Measurements from ENCODE around the gene PNCK.

Gene PNCK

GRCh38 chrX:153688911-153689590 lies 15.4 kb upstream of the PNCK start:
- no peak for DNase-seq (ENCODE audit: extremely low spot score)
- ChIA-PET POLR2A (no interaction called here), CTCF (no interaction called here)
- TF ChIP-seq ZNF384 (IDR thresholded peaks at IDR 0.05) (no peak), TARDBP (IDR thresholded peaks at IDR 0.05) (no peak), FOXM1 (IDR thresholded peaks at IDR 0.05; ENCODE audit: borderline replicate concordance) (no peak), FOXK2 (IDR thresholded peaks at IDR 0.05) (no peak), LEF1 (IDR thresholded peaks at IDR 0.05; ENCODE audit: borderline replicate concordance) (no peak), HDGF (IDR thresholded peaks at IDR 0.05; ENCODE audit: borderline replicate concordance) (no peak), CTBP1 (IDR thresholded peaks at IDR 0.05; ENCODE audit: borderline replicate concordance) (no peak), BHLHE40 (IDR thresholded peaks at IDR 0.05; ENCODE audit: borderline replicate concordance) (no peak), SUZ12 (IDR thresholded peaks at IDR 0.05) (no peak), ELF4 (IDR thresholded peaks at IDR 0.05) (no peak), ARNT (IDR thresholded peaks at IDR 0.05) (no peak), L3MBTL2 (conservative IDR thresholded peaks at IDR 0.05) (no peak), FOXA1 (IDR thresholded peaks at IDR 0.05) (no peak)

DNA sequence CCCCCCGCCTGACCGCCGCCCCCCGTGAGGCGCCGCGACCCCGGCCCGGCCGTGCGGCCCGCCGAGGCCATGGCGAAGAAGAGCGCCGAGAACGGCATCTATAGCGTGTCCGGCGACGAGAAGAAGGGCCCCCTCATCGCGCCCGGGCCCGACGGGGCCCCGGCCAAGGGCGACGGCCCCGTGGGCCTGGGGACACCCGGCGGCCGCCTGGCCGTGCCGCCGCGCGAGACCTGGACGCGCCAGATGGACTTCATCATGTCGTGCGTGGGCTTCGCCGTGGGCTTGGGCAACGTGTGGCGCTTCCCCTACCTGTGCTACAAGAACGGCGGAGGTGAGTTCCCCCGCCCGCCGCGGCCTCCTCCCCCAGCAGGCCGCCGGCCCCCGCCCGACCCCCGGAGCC lies 14.9 kb upstream of the PNCK start:
- no peak for TF ChIP-seq FOXK2 (IDR thresholded peaks at IDR 0.05)
- no peak for TF ChIP-seq ARNT (IDR thresholded peaks at IDR 0.05)
- TF ChIP-seq FOXA1 (IDR thresholded peaks at IDR 0.05) = no peak
- TF ChIP-seq SP1 (IDR thresholded peaks at IDR 0.05) = no peak
- TF ChIP-seq, protein P1, sequence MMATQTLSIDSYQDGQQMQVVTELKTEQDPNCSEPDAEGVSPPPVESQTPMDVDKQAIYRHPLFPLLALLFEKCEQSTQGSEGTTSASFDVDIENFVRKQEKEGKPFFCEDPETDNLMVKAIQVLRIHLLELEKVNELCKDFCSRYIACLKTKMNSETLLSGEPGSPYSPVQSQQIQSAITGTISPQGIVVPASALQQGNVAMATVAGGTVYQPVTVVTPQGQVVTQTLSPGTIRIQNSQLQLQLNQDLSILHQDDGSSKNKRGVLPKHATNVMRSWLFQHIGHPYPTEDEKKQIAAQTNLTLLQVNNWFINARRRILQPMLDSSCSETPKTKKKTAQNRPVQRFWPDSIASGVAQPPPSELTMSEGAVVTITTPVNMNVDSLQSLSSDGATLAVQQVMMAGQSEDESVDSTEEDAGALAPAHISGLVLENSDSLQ (IDR thresholded peaks at IDR 0.05) = no peak
- POLR2A ChIA-PET = no interaction called here
- CTCF ChIA-PET = no interaction called here
- no peak for DNase-seq (ENCODE audit: extremely low spot score)

GRCh38 chrX:153688071-153688470 lies 14.5 kb upstream of the PNCK start:
- CTCF ChIA-PET = interaction anchor here (0.7 to 1.7 kb wide), 5 partner anchors 11 to 83 kb away, joined by 3 to 7 read pairs (median 4); no protein-coding TSS in a partner anchor
- TF ChIP-seq NFRKB (IDR thresholded peaks at IDR 0.05) (no peak), HDGF (IDR thresholded peaks at IDR 0.05; ENCODE audit: borderline replicate concordance) (no peak), ELF4 (IDR thresholded peaks at IDR 0.05) (no peak), TARDBP (IDR thresholded peaks at IDR 0.05) (no peak), SP1 (IDR thresholded peaks at IDR 0.05) (no peak), CTBP1 (IDR thresholded peaks at IDR 0.05; ENCODE audit: borderline replicate concordance) (no peak), SUZ12 (IDR thresholded peaks at IDR 0.05) (no peak), FOXM1 (IDR thresholded peaks at IDR 0.05; ENCODE audit: borderline replicate concordance) (no peak), FOXK2 (IDR thresholded peaks at IDR 0.05) (no peak), BHLHE40 (IDR thresholded peaks at IDR 0.05; ENCODE audit: borderline replicate concordance) (no peak), FOXA1 (IDR thresholded peaks at IDR 0.05) (no peak)
- TF ChIP-seq, protein P1 (IDR thresholded peaks at IDR 0.05) = no peak
- DNase-seq (ENCODE audit: extremely low spot score) = no peak
- POLR2A ChIA-PET = no interaction called here

GRCh38 chrX:153687121-153688039 lies 13.8 kb upstream of the PNCK start, which contains the start of gene SLC6A8:
SLC6A8 (plus strand) TSS chrX:153687926; CDS start chrX:153688575, 649 bp downstream.
- peak; percentile 75 for DNase-seq (ENCODE audit: extremely low spot score)
- POLR2A ChIA-PET = no interaction called here
- TF ChIP-seq LEF1 (IDR thresholded peaks at IDR 0.05; ENCODE audit: borderline replicate concordance) = no peak
- TF ChIP-seq HDGF (IDR thresholded peaks at IDR 0.05; ENCODE audit: borderline replicate concordance) = no peak
- TF ChIP-seq BHLHE40 (IDR thresholded peaks at IDR 0.05; ENCODE audit: borderline replicate concordance) = no peak
- no peak for TF ChIP-seq SP1 (IDR thresholded peaks at IDR 0.05)
- TF ChIP-seq FOXA1 (IDR thresholded peaks at IDR 0.05) = no peak
- TF ChIP-seq ARNT (IDR thresholded peaks at IDR 0.05) = no peak
- TF ChIP-seq FOXM1 (IDR thresholded peaks at IDR 0.05; ENCODE audit: borderline replicate concordance) = no peak
- no peak for TF ChIP-seq ELF4 (IDR thresholded peaks at IDR 0.05)
- TF ChIP-seq L3MBTL2 (conservative IDR thresholded peaks at IDR 0.05) = no peak
- TF ChIP-seq, protein P1 (IDR thresholded peaks at IDR 0.05) = no peak
- TF ChIP-seq NFRKB (IDR thresholded peaks at IDR 0.05) = no peak
- TF ChIP-seq TARDBP (IDR thresholded peaks at IDR 0.05) = no peak
- no peak for TF ChIP-seq CTBP1 (IDR thresholded peaks at IDR 0.05; ENCODE audit: borderline replicate concordance)
- TF ChIP-seq FOXK2 (IDR thresholded peaks at IDR 0.05) = no peak
- no peak for TF ChIP-seq SUZ12 (IDR thresholded peaks at IDR 0.05)
- no peak for TF ChIP-seq ZNF384 (IDR thresholded peaks at IDR 0.05)
- CTCF ChIA-PET = interaction anchor here (0.7 to 1.8 kb wide), 8 partner anchors 12 to 82 kb away, joined by 3 to 16 read pairs (median 4); no protein-coding TSS in a partner anchor

- ChIA-PET POLR2A (no interaction called here), CTCF (interaction anchor here (0.6 to 1.8 kb wide), 4 partner anchors 17 to 719 kb away, joined by 3 to 16 read pairs (median 5); no protein-coding TSS in a partner anchor)
- no peak for TF ChIP-seq ELF4 (IDR thresholded peaks at IDR 0.05)
- TF ChIP-seq SP1 (IDR thresholded peaks at IDR 0.05) = no peak
- no peak for DNase-seq (ENCODE audit: extremely low spot score)
Observed at GRCh38 chrX:153686711-153687110, 13.1 kb upstream of the PNCK start.
